ENCODE measurements around the gene PRR33.

Gene PRR33

DNA sequence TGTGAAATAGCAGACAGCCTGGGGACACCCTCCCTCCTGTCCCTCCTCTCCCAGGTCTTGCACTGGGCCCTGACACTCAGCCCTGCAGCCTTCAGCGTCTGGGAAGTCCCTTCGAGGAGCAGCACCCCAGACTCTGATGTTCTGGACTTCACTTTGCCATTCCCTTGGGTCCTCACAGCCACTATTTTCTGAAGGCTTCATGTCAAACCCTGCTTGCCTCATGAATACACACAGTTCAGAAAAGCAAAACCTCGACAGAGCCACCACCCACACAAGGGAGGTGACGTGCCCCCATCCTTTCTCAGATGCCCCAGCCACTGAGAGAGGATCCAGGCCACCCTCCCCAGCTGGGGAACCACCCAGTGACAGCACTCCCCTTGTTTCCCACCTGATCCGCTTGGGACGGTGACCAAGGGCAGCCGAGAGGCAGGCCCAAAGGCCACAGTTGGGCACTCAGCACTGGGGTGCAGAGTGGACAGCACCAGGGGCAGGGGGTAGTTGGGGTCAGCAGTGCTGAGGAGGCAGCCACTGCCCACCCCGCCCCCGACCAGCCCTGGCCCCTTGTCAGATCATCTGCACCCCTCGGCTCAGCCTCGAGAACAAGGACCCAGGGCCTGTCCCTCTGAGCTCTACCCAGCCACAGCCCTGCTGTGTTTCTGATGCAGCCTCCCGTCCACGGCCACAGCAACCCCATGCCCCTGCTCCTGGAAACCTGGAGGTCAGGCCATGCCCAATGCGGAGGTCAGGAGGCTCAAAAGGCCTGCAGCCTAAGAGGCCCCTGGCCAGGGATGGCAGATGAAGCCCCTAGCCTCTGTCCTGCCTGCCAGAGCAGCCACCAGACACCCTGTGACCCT, 24.7 kb upstream of the PRR33 start:
- DNase-seq, result no peak

DNA sequence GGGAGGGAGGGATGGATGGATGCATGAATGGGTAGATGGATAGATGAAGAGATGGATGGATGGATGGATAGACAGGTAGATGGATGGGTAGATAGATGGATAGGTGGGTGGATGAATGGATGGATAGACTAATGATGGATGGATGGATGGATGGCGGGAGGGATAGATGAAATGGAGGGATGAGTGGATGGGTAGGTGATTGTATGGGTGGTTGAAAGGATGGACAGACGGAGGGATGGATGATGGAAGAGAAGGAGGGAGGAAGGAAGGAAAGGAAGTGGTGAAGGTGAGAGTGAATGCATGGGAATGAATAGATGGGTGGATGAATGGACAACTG, 24.1 kb upstream of the PRR33 start:
- DNase-seq, result no peak

GRCh38 chr11:1913271-1914060, 21.8 kb upstream of the PRR33 start:
- no peak for DNase-seq

DNA sequence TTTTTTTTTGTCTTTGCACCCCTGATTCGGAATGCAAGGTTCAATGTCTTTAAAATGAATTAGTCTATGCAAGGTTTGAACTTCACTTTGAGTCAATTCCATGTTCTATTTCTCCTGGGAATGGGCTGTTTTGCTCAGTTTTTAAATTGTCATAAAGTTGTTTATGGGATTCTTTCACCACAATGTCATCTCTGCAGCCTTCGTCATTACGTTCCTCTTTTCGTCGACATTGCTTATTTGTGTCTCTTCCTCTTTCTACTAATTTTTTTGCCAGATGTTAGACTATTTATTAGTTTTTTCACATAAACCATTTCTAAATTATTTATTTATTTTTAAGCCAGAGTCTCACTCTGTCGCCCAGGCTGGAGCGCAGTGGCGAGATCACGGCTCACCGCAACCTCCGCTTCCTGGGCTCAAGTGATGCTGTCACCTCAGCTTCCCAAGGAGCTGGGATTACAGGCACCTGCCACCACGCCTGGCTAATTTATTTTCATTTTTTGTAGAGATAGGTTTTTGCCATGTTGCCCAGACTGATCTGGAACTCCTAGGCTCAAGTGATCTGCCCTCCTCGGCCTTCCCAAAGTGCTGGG, 20.7 kb upstream of the PRR33 start:
- DNase-seq, result no peak

DNA sequence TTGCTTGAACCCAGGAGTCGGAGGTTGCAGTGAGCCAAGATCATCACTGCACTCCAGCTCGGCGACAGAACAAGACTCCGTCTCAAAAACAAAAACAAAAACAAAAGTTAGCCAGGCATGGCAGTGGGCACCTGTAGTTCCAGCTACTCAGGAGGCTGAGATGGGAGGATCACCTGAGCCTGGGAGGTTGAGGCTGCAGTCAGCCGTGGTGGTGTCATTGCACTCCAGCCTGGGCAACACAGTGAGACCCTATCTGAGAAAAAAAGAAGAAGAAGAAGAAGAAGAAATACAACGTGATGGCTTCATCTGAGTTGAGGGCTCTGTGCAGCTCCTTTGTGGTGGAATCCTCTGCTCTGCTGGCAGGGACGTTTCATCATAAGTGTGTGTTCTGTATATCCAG, 17.8 kb upstream of the PRR33 start:
- DNase-seq, result no peak

DNA sequence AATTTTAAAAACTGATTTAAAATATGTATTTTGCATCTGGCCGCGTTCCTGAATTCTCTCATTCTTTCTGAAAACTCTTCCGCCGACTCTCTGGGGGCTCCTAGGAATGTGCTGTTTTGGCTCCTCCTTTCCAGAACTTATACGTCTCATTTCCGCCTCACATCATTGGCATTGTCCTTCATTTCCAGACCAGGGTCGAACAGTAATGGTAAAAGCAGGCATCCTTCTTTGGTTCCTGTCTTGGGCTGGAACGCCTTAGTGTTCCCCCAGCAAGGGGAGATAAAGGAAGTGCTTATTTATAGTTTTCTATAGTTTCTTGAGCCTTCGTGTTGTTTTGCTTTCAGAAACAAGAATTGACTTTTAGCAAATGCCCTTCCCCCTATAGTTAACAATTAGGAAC, 16.9 kb upstream of the PRR33 start:
- no peak for DNase-seq

- DNase-seq, result no peak
Observed at GRCh38 chr11:1906611-1907423, 15.1 kb upstream of the PRR33 start.

DNA sequence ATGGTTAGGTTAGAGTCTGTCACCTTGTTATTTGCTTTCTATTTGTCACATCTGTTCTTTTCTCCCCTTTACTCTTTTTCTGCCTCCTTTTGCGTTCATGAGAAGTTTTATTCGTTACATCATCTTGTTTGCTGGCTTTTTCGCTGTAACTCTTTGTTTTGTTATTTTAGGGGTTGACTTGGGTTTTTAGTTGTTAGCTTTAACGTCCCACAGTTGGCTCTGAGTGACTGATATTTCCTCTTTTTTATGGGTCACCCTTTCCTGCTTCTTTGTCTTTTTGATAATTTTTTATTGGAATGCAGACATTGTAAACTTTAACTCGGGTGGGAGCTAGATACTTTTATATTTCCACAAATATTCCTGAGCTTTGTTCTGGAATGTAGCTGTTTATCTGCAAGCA, 14.5 kb upstream of the PRR33 start:
- DNase-seq, result no peak

GRCh38 chr11:1899686-1900085, 8.0 kb upstream of the PRR33 start:
- no peak for DNase-seq

- DNase-seq, result no peak
Observed at GRCh38 chr11:1899090-1899489, 7.4 kb upstream of the PRR33 start.

DNA sequence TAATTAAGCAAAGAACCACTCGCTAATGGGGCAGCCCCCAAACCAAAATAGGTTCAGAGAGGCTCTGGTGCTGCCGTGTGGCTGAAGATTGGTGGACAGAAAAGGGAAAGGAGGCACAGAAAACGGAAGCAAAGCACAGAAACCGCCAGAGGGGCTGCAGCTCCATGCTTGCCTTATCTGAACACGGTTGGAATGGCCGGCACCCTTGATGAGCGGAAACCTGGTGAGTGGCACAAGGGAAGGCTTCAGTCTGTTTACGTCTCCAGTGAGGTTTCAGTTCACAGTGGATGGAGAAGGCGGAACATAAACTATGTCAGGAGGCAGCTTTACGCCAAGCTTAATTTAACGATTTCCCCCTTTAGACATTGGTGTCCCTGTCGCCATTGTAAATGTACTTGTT, 5.2 kb upstream of the PRR33 start:
- no peak for DNase-seq

DNA sequence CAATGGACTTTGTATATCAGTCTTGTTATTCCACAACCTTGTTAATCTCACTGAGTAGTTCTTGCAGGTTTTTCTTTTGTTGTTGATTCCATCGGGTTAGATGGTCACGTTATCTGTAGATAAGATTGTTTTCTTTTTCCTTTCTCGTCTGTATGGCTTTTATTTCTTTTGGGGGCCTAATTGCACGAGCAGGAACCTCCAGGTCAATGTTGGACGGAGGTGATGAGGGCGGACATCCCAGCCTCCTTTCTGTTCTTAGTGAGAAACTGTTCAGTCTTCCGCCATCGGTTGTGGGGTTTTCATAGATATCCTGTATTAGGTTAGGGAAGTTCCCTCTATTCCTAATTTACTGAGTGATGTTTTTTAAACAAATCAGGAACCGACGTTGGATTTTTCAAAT, 4.8 kb upstream of the PRR33 start:
- DNase-seq, result no peak

DNA sequence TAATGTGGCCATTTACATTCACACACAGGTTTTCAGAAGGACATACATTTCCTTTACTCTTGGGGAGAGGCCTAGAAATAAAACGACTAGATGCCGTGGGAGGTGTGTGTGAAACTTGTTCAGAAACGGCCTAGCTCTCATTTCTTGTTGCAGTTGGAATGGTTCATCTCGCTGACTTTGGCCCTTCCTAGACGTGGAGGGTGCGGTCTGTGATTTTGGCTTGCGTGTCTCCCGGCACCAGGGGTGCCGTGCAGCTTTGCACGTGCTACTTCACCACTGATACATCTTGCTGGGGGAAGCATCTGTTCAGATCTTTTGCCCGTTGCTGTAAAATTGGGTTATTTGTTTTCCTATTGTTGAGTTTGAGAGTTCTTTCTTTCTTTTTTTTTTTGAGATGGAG, 3.1 kb upstream of the PRR33 start:
- no peak for DNase-seq

GRCh38 chr11:1893581-1894359, 2.1 kb upstream of the PRR33 start:
- no peak for DNase-seq

DNA sequence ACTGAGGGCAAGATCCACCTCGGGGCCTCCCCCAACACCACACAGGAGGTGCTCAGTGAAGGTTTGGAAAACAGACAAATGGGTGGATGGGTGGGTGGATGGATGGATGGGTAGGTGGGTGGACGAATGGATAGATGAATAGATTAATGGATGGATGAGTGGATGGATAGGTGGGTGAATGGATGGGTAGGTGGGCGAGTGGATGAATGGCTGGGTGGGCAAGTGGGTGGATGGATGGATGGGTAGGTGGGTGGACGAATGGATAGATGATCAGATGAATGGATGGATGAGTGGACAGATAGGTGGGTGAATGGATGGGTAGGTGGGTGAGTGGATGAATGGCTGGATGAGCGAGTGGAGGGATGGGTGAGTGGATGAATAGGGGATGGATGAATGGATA, 863 bp upstream of the PRR33 start:
- DNase-seq, result no peak

- no peak for DNase-seq
Observed at GRCh38 chr11:1892116-1892515, 421 bp upstream of the PRR33 start.

DNA sequence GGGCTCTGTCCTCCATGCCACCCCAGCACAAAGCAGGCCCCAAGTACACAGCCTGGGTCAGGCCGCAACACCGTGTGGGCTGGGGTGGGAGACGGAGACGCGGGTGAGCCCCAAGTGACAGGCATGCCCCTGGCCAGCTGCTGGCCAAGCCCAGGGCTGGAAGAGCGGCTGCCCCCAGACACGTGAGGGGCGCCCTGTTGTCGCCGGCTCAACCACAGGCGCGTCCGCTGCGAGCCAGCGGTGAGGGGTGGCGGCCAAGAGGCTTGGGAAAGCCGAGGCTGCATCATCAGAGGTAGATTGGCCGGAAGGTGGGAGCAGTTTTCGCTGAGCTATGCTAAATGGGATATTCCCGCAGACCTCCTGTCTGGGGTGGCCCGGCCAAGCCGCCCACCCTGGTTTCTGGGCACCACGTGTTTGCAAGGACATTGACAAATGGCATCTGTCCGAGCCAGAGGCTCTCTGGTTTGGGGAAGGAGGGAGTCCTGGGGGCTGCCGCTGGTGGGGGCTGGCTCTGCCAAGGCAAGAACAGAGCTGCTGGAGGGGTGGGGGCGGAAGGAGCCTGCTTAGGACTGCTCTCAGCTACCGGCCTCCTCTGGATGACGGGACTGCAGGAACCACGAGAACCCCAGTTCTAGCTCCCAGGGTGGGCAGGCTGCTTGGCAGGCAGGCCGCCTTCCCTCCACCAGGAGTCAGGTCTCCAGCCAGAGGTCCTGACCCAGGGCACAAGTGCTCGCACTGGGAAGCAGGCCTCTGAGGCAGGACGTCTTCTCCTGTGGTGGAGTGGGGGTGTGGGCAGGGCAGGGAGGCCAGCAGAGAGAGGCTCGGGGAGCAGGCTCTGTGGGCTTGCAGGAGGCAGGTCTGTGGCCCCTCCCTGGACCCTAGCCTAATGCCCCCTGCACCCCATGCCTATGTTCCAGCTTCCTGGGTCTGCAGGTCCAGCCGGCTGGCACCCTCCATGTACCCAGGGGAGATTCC, 552 bp downstream of the PRR33 start:
- DNase-seq, result no peak

DNA sequence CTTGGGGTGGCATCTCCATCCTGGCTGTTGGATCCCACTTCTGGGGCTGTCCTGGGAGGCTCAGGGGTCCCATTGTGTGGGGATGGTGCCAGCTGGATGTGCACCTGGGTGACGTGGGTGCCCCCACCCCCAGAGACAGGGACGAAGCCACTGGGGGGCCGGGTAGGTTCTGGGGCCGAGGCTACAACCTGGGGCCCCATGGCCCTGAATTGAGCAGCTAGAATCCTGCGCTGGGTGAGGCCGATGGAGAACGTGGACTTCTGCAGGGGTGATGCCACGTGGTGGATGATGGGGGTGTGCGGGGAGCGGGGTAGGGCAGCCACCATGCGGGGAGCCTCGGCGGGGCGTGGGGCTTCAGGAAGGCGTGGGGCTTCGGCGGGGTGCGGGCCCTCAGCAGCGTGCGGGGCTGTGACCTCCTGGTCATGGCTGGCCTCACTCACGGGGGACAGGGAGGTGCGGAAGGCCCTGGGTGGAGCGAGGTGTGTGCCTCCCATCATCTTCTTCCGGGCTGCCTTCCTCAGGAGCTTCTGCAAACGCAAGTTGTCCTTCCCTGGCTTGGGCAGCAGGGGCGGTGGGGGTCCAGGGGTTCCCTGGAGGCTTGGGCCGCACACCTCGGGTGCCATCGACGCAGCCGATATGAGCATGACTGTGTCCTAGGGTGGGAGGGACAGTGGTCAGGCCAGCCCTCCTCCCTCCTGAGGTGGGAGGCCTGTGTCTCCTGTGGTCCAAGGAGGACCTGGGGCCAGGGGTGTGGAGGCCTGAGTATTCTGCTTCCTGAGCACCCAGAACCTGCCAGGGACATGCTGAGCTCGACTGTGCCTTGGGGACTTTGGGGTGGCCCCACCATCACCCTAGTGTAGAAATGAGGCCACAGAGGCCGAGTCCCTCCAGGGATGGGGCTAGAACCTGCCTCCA, 1.5 kb downstream of the PRR33 start:
- DNase-seq, result no peak

DNA sequence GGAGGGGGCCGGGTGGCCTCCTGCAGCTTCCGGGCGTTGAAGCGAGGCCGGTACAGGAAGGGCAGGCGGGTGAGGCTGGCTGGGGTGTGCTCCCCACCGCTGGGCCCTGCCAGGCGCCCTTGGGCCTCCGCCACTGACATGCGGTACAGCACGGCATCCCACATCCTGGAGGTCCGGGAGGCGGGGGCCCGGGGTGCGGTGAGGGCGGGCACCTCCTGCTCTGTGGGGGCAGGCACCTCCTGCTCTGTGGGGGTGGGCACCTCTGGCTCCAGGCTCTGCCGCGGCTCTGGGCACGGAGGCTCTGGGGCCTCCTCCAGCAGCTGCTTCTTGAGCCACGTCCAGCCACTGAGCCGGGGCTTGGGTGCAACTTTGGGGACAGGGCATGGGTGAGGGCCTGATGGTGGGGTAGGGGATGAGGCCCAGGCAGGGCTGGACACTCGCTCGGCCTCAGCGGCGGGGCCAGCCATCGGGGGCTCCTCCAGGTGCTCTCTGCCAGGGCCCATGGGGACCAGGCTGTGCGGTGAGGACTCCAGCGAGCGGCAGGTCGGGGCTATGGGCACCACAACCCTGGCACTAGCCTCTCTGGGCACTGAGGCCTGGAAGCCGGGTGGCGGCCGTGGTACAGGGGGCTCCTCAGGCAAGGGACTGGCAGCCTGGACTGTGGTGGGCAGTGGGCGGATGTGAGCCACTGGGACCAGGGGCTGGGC, 2.3 kb downstream of the PRR33 start:
- peak; percentile 77 to 79 for DNase-seq
